ENCODE data around the gene CENPH. TPM values are rescaled to one million over a fixed set of nuclear protein-coding genes. Genes with fewer than 3 reads are reported as not detected.

Gene CENPH
- total and polyA plus RNA-seq, 2 of the 8 experiments (the other 6 are each of a cell fraction or from before 2014, with no cell fraction given) = 69.0 to 82.8 TPM

GRCh38 chr5:69184621-69185020, 4.8 kb upstream of the CENPH start:
- H3K23ac ChIP-seq (ENCODE audit: insufficient read length) = no peak overlapping the region
- H3K4me1 ChIP-seq (replicated peaks in 1 of 4; ENCODE audit: control insufficient read depth in 3 of 4, insufficient read depth in 4 of 4, low read length in 3 of 4) = no peaks in the 10 kb centered on the region
- 79% methylated on average over 1 of the region's 1 CpG; no CpG with 5 or more reads in 1 of the 2 experiments for WGBS, 2 experiments (ENCODE audit: extremely low coverage in 1 of 2, insufficient coverage in 1 of 2, insufficient read length in 1 of 2, insufficient replicate concordance in 2 of 2, low coverage in 1 of 2, low lambda C conversion rate in 2 of 2, missing lambda C conversion rate in 1 of 2)
- H3K79me2 ChIP-seq (ENCODE audit: control insufficient read depth in 1 of 2, insufficient read depth in 2 of 2, low read length in 2 of 2) = 0 out of 4 replicates have a peak, but pooled peaks cover 0 to 3% of the 10 kb centered on the region in 2 experiments
- no peak overlapping the region for H2BK20ac ChIP-seq (ENCODE audit: low read length)
- H3K36me3 ChIP-seq (ENCODE audit: control insufficient read depth in 2 of 4, insufficient read depth in 4 of 4, low read length in 3 of 4) = no peaks in the 10 kb centered on the region
- no peaks in the 10 kb centered on the region for H4K20me1 ChIP-seq (replicated peaks in 1 of 2; ENCODE audit: control insufficient read depth in 1 of 2, insufficient read depth in 2 of 2, low read length in 2 of 2)
- H3K4me3 ChIP-seq (ENCODE audit: extremely low read depth in 1 of 4, insufficient read depth in 2 of 4, low read depth in 3 of 4, low read length in 4 of 4) = no peak overlapping the region
- no peak overlapping the region for H2BK120ac ChIP-seq (replicated peaks; ENCODE audit: low read depth, low read length)
- FAIRE-seq (no peak), DNase-seq (ENCODE audit: low read depth in 1 of 2, low spot score in 2 of 2) (no peak)
- no peak overlapping the region for H2BK12ac ChIP-seq (ENCODE audit: low read depth, low read length)
- no peak overlapping the region for H2BK5ac ChIP-seq (ENCODE audit: low read depth, low read length)
- H3K4ac ChIP-seq (replicated peaks; ENCODE audit: insufficient read length, low read depth, low read length) = no peak overlapping the region
- H3K18ac ChIP-seq (ENCODE audit: extremely low read depth, low read length) = no peak overlapping the region
- H3K27me3 ChIP-seq (replicated peaks in 1 of 4; ENCODE audit: control insufficient read depth in 3 of 4, extremely low read depth in 1 of 4, insufficient read depth in 3 of 4, low read length in 3 of 4) = no peaks in the 10 kb centered on the region
- no peak overlapping the region for H3K4me2 ChIP-seq (ENCODE audit: insufficient read depth in 1 of 2, low read depth in 2 of 2, low read length in 2 of 2)
- H4K5ac ChIP-seq (ENCODE audit: insufficient read length, low read depth, low read length) = no peak overlapping the region
- POLR2A ChIA-PET (ENCODE audit: partially characterized antibody) = interaction anchor here (0.8 to 10.6 kb wide), 4 partner anchors 9 to 50 kb away, joined by 3 to 128 read pairs (median 4); partner anchors contain the start of genes CCNB1 and CDK7
- no peak overlapping the region for H3K27ac ChIP-seq (ENCODE audit: low read depth, low read length)
- H3K23me2 ChIP-seq (ENCODE audit: low read depth, low read length) = peaks cover 4% of the 10 kb centered on the region; the same call in 1 of the 2 replicates
- H3K56ac ChIP-seq (replicated peaks; ENCODE audit: insufficient read length, low read depth, low read length) = no peak overlapping the region
- H2AFZ ChIP-seq (ENCODE audit: low read length) = no peak overlapping the region
- no peak overlapping the region for H4K8ac ChIP-seq (ENCODE audit: extremely low read depth, insufficient read depth, low read length)
- no peak overlapping the region for H2AK5ac ChIP-seq (ENCODE audit: low read depth, low read length)
- no peak overlapping the region for H3K14ac ChIP-seq (ENCODE audit: insufficient read length)
- no peak overlapping the region for H2BK15ac ChIP-seq (ENCODE audit: low read length)
- CTCF ChIA-PET (ENCODE audit: partially characterized antibody) = no interaction called here
- peaks cover 3% of the 10 kb centered on the region; the same call in 1 of the 2 replicates for H3K79me1 ChIP-seq (ENCODE audit: low read depth, low read length)
- no peak overlapping the region for H3K9ac ChIP-seq (replicated peaks in 1 of 4; ENCODE audit: extremely low read depth in 1 of 4, low read depth in 3 of 4, low read length in 3 of 4)
- peaks cover 0 to 3% of the 10 kb centered on the region in 2 experiments; a peak in 2 of 4 replicates for H3K9me3 ChIP-seq (ENCODE audit: insufficient read depth in 2 of 2, low read depth in 1 of 2, low read length in 1 of 2)
- H4K91ac ChIP-seq (replicated peaks; ENCODE audit: insufficient read length, low read length) = no peak overlapping the region
- TF ChIP-seq TAF1 (IDR thresholded peaks at IDR 0.05; ENCODE audit: low read depth, low read length) (0 out of 2 replicates have a peak, but pooled peaks have one; percentile 19), TCF12 (IDR thresholded peaks at IDR 0.05; ENCODE audit: low read depth, low read length) (no peak), TBP (IDR thresholded peaks at IDR 0.05; ENCODE audit: low read depth, low read length) (peak; percentile 44), TEAD4 (IDR thresholded peaks at IDR 0.05; ENCODE audit: low read depth, low read length) (no peak), RFX5 (IDR thresholded peaks at IDR 0.05; ENCODE audit: borderline replicate concordance, low read depth, low read length) (no peak), KDM5A (IDR thresholded peaks at IDR 0.05; ENCODE audit: low read length) (no peak), GABPA (IDR thresholded peaks at IDR 0.05; ENCODE audit: borderline replicate concordance, insufficient read depth, low read length) (no peak), POLR2A (IDR thresholded peaks at IDR 0.05; ENCODE audit: control extremely low read depth in 1 of 2, low read depth in 2 of 2, low read length in 2 of 2) (peak in 1 of 2 experiments; percentile 36; a peak in 1 of 3 replicates), CBX8 (IDR thresholded peaks at IDR 0.05; ENCODE audit: borderline replicate concordance, low read depth, low read length) (no peak), HDAC2 (IDR thresholded peaks at IDR 0.05; ENCODE audit: borderline replicate concordance in 1 of 2, low read depth in 2 of 2, low read length in 2 of 2) (no peak), E2F6 (IDR thresholded peaks at IDR 0.05) (no peak), RXRA (IDR thresholded peaks at IDR 0.05; ENCODE audit: insufficient read depth, low read depth, low read length) (no peak), JUND (IDR thresholded peaks at IDR 0.05; ENCODE audit: low read length) (no peak)

Data from H1 (cell line).